Lung (tissue), 12 donors: ENCODE results near the gene PEX14. TPM values are rescaled to one million over a fixed set of nuclear protein-coding genes. Genes with fewer than 3 reads are reported as not detected.

Experiments
- ATAC-seq: fragments of 200-7000 bp; cut with Tn5 transposase; one replicate; pipeline ENCODE4 v1.9.1; 2020; ENCODE audit warnings: moderate number of reproducible peaks; ENCODE audit not compliant: insufficient read depth, low FRiP score
- DNase-seq, 3 donors: peaks; one replicate each; pipeline ENCODE4 v3.0.0-alpha.2; 2013 to 2017
- H3K27ac ChIP-seq, 2 donors: one replicate each; pipeline ENCODE4 v1.5.1; 2013; ENCODE audit warnings: mild to moderate bottlenecking in 2 of 2, moderate library complexity in 2 of 2, control low read depth in 1 of 2, inconsistent platforms in 1 of 2, low read depth in 1 of 2, low read length in 1 of 2
- H3K27me3 ChIP-seq, 3 donors: one replicate each; pipeline ENCODE4 v1.5.1; 2013; ENCODE audit warnings: low read length in 2 of 3; ENCODE audit not compliant: control insufficient read depth in 3 of 3, insufficient read depth in 3 of 3
- H3K36me3 ChIP-seq, 4 donors: one replicate each; pipeline ENCODE4 v1.5.1; 2013; ENCODE audit warnings: low read length in 4 of 4, mild to moderate bottlenecking in 1 of 4, moderate library complexity in 1 of 4; ENCODE audit not compliant: control insufficient read depth in 4 of 4, insufficient read depth in 4 of 4
- H3K4me1 ChIP-seq, 5 donors: one replicate each; pipeline ENCODE4 v1.5.1; 2013; ENCODE audit warnings: low read length in 5 of 5, mild to moderate bottlenecking in 2 of 5, moderate library complexity in 1 of 5; ENCODE audit not compliant: control insufficient read depth in 5 of 5, insufficient read depth in 5 of 5
- H3K4me3 ChIP-seq: one replicate; pipeline ENCODE4 v1.5.1; 2013; ENCODE audit warnings: mild to moderate bottlenecking, control low read depth, moderate library complexity
- H3K9ac ChIP-seq, 2 donors: one replicate each; pipeline ENCODE4 v1.5.1; 2013; ENCODE audit warnings: low read length in 2 of 2, control low read depth in 1 of 2; ENCODE audit not compliant: insufficient read depth in 1 of 2
- H3K9me3 ChIP-seq, 4 donors: one replicate each; pipeline ENCODE4 v1.5.1; 2013; ENCODE audit warnings: low read length in 3 of 4, mild to moderate bottlenecking in 1 of 4, moderate library complexity in 1 of 4; ENCODE audit not compliant: control insufficient read depth in 4 of 4, insufficient read depth in 3 of 4
- WGBS, 2 donors: extraction: QIAGEN DNeasy Blood & Tissue Kit; methylation state at CpG; one replicate each; pipeline ENCODE4 v1.1.7; 2013; 5-methylcytosine and 5-hydroxymethylcytosine counted together
- polyA plus RNA-seq, 2 donors: library from polyadenylated mRNA; stranded (reverse); fragments of 200-250 nt; gene quantifications; one replicate each; pipeline ENCODE4 v1.2.1, GENCODE V29; 2013
- total RNA-seq, 2 donors: library from RNA; depleted of rRNA in 1 of 2; stranded (reverse); fragments of >200 nt in 1 of 2; gene quantifications; one replicate each; pipeline ENCODE4 v1.2.1, GENCODE V29; 2014 to 2021
- TF ChIP-seq, protein P1 (sequence below): IDR thresholded peaks from 2 replicates; pipeline ENCODE4 v1.5.1; 2012; ENCODE audit warnings: mild to moderate bottlenecking; ENCODE audit errors: control extremely low read depth, extremely low read depth
- donor health status: control.
- donor health status: control.
- donor health status: Bipolar disorder and iron deficiency.
- donor health status: healthy.
- donor health status: DM: yes; HTN: yes; CAD: no.

Gene PEX14
- total and polyA plus RNA-seq, 4 donors, result 18.1 to 29.2 (median 20.8) TPM

DNA sequence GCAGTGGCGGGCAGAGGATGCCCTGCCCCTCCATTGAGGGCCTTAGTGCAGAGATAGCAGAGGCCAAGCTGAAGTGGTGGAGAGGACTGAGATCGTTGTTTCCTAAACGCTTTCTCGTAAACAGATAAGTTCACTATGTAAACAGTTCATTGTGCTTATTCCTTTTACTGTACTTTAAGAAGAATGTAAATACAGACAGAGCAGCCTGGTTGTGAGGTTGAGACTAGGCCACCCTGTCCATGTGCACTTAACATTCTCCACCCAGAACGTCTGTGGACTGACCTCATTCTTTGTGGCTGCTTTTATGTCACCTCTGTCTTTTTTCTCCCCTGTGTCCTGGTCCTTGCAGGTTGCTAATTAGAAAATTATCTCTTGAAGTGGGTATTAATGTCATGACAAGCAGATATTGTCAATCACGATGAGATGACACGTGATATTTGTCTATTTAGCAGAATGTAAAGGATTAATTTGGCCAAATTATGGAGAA is 36.0 kb upstream of the PEX14 start:
- WGBS, 2 donors, result 54 to 72% methylated on average over 7 of the region's 7 CpGs

GRCh38 chr1:10440305-10440704 is 34.4 kb upstream of the PEX14 start:
- Histone ChIP-seq H3K36me3 (no peaks in the 10 kb centered on the region), H3K4me3 (no peak overlapping the region), H3K9ac (no peak overlapping the region), H3K9me3 (no peaks in the 10 kb centered on the region), H3K27ac (no peak overlapping the region), H3K4me1 (peaks cover 0 to 5% (median 0%) of the 10 kb centered on the region in 5 donors), H3K27me3 (no peaks in the 10 kb centered on the region)
- DNase-seq, result no peak
- WGBS, 2 donors, result 94 to 95% methylated on average over 2 of the region's 2 CpGs
- TF ChIP-seq, protein P1, sequence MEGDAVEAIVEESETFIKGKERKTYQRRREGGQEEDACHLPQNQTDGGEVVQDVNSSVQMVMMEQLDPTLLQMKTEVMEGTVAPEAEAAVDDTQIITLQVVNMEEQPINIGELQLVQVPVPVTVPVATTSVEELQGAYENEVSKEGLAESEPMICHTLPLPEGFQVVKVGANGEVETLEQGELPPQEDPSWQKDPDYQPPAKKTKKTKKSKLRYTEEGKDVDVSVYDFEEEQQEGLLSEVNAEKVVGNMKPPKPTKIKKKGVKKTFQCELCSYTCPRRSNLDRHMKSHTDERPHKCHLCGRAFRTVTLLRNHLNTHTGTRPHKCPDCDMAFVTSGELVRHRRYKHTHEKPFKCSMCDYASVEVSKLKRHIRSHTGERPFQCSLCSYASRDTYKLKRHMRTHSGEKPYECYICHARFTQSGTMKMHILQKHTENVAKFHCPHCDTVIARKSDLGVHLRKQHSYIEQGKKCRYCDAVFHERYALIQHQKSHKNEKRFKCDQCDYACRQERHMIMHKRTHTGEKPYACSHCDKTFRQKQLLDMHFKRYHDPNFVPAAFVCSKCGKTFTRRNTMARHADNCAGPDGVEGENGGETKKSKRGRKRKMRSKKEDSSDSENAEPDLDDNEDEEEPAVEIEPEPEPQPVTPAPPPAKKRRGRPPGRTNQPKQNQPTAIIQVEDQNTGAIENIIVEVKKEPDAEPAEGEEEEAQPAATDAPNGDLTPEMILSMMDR, result no peak
- no peak for ATAC-seq

More for the DNA sequence above, 36.0 kb upstream of the PEX14 start:
- H3K4me3 ChIP-seq, result no peak overlapping the region
- H3K9me3 ChIP-seq, result no peaks in the 10 kb centered on the region
- H3K27me3 ChIP-seq, result no peaks in the 10 kb centered on the region
- H3K27ac ChIP-seq, result no peak overlapping the region
- peaks cover 0 to 2% (median 0%) of the 10 kb centered on the region in 4 donors for H3K36me3 ChIP-seq
- ATAC-seq, result no peak
- DNase-seq, result no peak
- peaks cover 0 to 5% (median 0%) of the 10 kb centered on the region in 5 donors for H3K4me1 ChIP-seq
- no peak overlapping the region for H3K9ac ChIP-seq
- TF ChIP-seq, protein P1, result no peak

DNA sequence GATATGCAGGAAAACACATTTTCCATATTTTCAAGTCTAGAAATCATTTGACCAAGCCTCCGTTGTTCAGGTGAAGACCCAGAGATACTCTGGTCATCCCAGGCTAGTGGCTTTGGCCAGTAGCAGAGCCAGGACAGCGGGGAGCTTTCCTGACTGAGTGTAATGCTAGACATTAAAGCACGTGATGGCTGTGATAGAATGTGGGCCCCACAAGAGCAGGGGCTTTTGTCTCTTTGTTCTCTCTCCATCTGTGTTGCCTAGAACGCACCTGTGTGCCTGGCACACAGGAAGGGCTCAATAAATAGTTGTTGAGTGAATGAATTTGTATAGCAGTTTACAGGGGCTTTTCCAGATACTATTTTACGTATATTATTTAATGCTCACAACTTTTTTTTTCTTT is 34.0 kb upstream of the PEX14 start:
- WGBS, 2 donors, result 96 to 98% methylated on average over 5 of the region's 5 CpGs
- no peak overlapping the region for H3K27ac ChIP-seq
- no peak overlapping the region for H3K4me3 ChIP-seq
- no peaks in the 10 kb centered on the region for H3K36me3 ChIP-seq
- peaks cover 0 to 5% (median 0%) of the 10 kb centered on the region in 5 donors for H3K4me1 ChIP-seq
- ATAC-seq (no peak), DNase-seq (no peak)
- no peaks in the 10 kb centered on the region for H3K9me3 ChIP-seq
- no peak overlapping the region for H3K9ac ChIP-seq
- TF ChIP-seq, protein P1, result no peak
- H3K27me3 ChIP-seq, result no peaks in the 10 kb centered on the region

DNA sequence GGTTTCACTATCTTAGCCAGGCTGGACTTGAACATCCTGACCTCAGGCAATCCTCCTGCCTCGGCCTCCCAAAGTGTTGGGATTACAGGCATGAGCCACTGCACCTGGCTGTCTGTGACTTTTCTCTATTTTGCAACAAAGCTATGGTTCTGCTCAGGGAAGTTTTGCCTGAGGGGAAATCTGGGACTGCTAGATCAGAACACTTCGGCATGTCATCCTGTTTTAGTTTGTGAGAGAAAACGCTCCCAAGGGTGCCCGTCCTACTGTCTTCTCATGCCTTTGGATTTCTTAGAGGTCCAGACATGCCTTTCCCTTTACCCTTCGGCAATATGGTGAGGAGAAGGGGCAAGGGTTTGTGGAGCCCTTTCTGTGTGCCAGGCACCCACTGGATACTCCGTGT is 30.5 kb upstream of the PEX14 start:
- ATAC-seq (no peak), DNase-seq (no peak)
- Histone ChIP-seq H3K4me1 (no peaks in the 10 kb centered on the region), H3K27me3 (no peaks in the 10 kb centered on the region), H3K9me3 (no peaks in the 10 kb centered on the region), H3K27ac (no peak overlapping the region), H3K36me3 (no peaks in the 10 kb centered on the region), H3K4me3 (no peak overlapping the region), H3K9ac (no peak overlapping the region)
- TF ChIP-seq, protein P1, result no peak
- 96 to 97% methylated on average over 6 of the region's 6 CpGs for whole genome bisulfite sequencing, 2 donors
